Posterior vena cava (tissue), 2 donors: ENCODE results near the gene BNIP5. TPM values are rescaled to one million over a fixed set of nuclear protein-coding genes. Genes with fewer than 3 reads are reported as not detected.
"Not testable (repeated sequence)": the region's sequence is repeated elsewhere in the genome, so short reads cannot be mapped to it uniquely, and the experiment has no call there.

ENCODE experiments used
- DNase-seq: peaks from one replicate; pipeline ENCODE4 v3.0.0-alpha.2; 2020; ENCODE audit warnings: low spot score
- intact Hi-C, 2 donors: fragments of 100-400 bp; cut with DNase I; formaldehyde crosslinking; loops; one replicate each; pipeline versions ENCODE4 v1.14.1 to v1.14.2; 2022 to 2023
- total RNA-seq, 2 donors: library from RNA; stranded (reverse); fragmentation: NEBNext Ultra II Directional; extraction: Animal tissue kit (Norgen Biotek cat#: 25700); gene quantifications; one replicate each; pipeline ENCODE4 v1.2.1, GENCODE V29; 2021
- donor health status: DM: yes; HTN: yes; CAD: no.
- donor health status: DM: yes; HTN: yes; CAD: no.

The BNIP5 gene
- total RNA-seq, 2 donors from 2014 or later = not detected

DNA sequence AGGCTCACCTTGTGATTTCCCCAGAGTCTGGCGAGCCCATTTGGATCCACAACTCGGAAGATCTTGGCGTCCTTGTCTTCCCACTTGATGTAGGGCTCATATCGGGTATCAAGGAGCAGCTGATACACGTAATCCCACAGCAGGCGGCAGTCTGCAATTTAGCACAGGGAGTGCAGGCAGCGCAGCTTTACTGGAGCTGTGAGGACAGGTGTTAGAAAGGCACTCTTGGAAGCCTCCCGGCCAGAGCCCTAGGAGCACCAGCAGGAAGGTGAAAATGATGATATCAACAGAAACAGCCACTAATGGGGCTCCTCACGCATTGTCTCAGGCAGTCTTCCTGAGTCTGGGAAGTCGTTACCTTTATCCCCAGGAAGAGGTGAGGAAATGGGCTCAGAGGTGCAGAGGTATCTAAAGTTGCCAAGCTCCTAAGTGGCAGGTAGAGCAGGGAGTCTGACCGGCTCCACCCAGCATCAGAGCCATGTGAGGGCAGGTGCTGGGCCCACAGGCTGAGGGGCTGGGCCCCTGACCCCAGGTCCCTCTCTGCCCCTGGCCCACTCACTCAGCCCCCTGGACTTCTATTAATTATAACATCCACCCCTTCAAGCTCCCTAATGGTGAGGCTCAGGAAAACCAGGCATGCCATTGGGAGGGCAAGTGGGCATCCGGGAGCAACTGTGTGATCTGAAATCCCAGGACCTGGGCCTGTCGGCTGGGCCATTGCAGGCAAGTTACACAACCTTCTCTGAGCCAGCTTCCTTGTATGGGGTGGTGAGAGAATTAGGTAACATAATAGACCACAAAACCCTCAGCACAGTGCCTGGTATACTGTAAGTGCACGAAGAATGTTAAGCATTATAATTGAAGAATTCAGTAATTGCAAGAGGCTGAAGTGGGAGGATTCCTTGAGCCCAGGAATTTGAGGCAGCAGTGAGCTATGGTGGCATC is 32.5 kb upstream of the BNIP5 start:
- peak; percentile 73 for DNase-seq
- intact Hi-C loops = loop anchor here in 1 of 2 donors (10.0 kb wide), 2 partner anchors 64 to 244 kb away; no protein-coding TSS in a partner anchor

DNA sequence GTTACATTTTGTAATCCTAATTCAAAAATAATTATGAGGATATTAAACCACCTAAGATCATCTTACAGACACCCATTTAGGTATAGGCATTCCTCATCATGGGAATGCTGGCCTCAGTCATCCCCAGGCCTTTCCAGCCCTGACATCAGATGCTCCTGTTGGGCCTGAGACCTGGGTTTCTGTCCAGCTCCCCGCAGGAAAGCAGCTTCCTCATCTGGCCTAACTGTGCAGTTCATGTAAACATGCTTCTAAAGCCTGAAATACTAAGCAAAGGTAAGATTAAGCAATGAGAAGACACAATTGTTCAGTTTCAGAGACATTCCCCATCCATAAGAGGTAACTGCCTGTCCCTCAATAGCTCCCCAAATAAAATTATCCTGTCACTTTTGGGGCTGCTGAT is 31.7 kb upstream of the BNIP5 start:
- intact Hi-C loops = loop anchor here in 1 of 2 donors (10.0 kb wide), 2 partner anchors 64 to 244 kb away; no protein-coding TSS in a partner anchor

DNA sequence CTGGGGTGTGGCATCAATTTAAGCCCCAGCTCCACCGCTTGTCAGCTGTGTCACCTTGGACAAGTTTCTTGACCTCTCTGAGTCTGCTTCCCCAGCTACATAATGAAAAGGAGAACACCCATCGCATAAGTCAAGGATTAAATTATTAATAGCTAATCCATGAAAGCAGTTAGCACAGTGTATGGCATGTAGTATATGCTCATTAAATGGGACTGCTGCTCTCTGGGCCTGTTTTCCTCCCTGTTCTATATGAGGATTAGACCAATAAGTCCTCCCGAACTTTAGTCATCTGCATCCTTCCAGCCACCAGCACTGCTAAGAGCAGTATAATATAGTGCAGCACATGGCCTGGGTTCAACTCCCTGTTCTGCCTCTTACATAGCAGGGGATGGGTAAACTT is 31.1 kb upstream of the BNIP5 start:
- DNase-seq = peak; percentile 16
- intact Hi-C loops = loop anchor here in 1 of 2 donors (10.0 kb wide), 2 partner anchors 63 to 243 kb away; no protein-coding TSS in a partner anchor

More for the DNA sequence above, 31.7 kb upstream of the BNIP5 start:
- DNase-seq = peak; percentile 35

DNA sequence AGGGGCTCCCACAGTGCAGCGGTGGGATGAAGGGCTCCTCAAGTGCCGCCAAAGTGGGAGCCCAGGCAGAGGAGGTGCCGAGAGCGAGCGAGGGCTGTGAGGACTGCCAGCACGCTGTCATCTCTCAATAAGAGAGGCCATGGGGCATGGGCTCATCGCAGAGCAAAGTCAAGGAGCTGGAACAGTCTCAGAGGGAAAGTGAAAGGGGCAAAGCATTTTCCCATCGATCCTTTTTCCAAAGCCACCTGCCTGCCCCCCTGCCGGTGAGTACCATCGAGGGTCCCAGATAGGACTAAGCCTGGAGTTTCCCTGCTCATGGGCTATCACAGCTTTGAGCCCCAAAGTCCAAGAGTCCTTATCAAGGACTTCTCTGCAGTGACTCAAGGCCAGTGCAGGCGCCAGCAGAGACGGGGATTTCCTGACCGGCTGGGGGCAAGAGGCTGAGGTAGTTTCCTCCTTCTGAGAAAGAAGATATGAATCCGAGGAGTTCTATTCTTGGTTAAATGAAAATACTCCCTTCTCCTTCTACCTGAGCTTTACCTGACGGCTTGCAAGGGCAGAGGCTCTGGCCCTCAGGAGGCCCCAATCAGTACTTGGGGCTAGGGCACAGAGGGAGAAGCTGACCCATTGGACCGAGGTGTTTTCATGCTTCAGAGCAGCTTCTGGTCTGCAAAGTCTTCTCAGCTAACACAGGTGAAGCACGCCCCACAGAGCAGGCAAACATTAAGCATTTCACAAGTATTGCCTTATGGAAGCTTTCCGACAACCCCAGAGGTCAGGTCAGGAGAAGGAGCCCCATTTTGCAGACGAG is 28.2 kb upstream of the BNIP5 start:
- intact Hi-C loops = loop anchor here in 1 of 2 donors (10.0 kb wide), 2 partner anchors 60 to 240 kb away; no protein-coding TSS in a partner anchor

DNA sequence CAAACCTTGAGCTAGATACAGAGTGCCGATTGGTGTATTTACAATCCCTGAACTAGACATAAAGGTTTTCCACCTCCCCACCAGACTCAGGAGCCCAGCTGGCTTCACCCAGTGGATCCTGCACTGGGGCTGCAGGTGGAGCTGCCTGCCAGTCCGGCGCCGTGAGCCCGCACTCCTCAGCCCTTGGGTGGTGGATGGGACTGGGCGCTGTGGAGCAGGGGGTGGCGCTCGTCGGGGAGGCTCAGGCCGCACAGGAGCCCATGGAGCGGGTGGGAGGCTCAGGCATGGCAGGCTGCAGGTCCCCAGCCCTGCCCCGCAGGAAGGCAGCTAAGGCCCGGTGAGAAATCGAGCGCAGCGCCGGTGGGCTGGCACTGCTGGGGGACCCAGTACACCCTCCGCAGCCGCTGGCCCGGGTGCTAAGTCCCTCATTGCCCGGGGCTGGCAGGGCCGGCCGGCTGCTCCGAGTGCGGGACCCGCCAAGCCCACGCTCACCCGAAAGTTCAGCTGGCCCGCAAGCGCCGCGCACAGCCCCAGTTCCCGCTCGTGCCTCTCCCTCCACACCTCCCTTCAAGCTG is 27.5 kb upstream of the BNIP5 start:
- DNase-seq = peak; percentile 68
- intact Hi-C loops = loop anchor here in 1 of 2 donors (10.0 kb wide), 2 partner anchors 59 to 239 kb away; no protein-coding TSS in a partner anchor

More for the DNA sequence above, 28.2 kb upstream of the BNIP5 start:
- DNase-seq = peak; percentile 71

DNA sequence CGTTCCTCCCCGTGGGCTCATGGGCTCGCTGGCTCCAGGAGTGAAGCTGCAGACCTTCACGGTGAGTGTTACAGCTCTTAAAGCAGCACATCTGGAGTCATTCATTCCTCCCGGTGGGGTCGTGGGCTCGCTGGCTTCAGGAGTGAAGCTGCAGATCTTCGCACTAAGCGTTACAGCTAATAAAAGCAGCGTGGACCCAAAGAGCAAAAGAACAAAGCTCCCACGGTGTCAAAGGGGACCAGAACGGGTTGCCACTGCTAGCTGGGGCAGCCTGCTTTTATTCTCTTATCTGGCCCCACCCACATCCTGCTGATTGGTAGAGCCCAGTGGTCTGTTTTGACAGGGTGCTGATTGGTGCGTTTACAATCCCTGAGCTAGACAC is 26.7 kb upstream of the BNIP5 start:
- intact Hi-C loops = loop anchor here in 1 of 2 donors (10.0 kb wide), 2 partner anchors 59 to 239 kb away; no protein-coding TSS in a partner anchor
- not testable (repeated sequence) for DNase-seq

DNA sequence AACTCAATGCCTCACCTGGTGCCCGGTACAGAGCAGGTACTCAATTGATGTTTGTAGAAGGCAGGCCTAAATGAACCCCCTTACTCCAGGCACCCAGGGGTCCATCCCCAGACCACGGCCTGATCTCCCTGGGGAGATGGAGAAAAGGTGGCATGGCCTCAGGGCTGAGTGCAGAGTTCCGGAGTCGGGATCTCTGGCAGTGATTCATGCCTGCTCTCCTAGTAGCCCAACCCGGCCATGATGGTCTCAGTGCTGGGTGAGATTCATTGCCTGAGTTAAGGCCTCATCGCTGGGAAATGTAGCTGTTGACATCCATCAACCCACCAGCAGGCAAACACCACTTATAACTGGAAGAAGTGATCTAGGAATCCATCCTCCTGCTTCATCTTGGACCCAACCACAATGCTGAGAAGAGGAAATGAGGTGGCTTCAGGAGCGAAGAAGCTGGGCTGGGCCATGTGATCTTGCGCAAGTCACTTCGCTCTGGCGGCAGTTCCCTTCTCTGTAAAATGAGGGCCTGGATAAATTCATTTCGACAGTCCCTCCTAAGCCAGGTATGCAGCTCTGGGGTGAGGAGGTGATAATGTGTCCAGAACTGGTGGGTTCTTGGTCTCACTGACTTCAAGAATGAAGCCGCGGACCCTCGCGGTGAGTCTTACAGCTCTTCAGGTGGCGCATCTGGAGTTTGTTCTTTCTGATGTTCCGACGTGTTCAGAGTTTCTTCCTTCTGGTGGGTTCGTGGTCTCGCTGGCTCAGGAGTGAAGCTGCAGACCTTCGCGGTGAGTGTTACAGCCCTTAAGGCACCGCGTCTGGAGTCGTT is 26.1 kb upstream of the BNIP5 start:
- peak; percentile 69 for DNase-seq

DNA sequence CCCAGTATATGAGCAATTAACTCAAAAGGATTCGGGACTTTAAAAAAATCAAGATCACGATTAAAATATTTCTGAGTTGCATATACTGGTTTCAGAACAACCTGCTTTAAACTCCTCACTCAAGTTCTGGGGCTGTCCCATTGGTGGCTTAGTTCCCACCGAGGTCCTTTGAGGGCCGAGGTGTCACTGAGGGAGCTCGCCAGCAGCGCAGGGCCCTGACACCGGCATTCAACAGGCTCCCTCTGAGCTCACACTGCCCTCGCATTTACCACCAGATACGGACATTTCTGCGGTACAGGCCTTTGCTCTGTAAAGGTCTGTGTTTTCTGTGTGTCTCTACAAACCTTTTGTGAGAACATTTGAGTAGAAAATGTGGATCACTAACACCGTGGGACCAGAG is 24.4 kb upstream of the BNIP5 start:
- peak; percentile 2 for DNase-seq
- intact Hi-C loops = loop anchor here in 1 of 2 donors (10.0 kb wide), 2 partner anchors 56 to 236 kb away; no protein-coding TSS in a partner anchor

More for the DNA sequence above, 26.1 kb upstream of the BNIP5 start:
- intact Hi-C loops = loop anchor here in 1 of 2 donors (10.0 kb wide), 2 partner anchors 58 to 238 kb away; no protein-coding TSS in a partner anchor

DNA sequence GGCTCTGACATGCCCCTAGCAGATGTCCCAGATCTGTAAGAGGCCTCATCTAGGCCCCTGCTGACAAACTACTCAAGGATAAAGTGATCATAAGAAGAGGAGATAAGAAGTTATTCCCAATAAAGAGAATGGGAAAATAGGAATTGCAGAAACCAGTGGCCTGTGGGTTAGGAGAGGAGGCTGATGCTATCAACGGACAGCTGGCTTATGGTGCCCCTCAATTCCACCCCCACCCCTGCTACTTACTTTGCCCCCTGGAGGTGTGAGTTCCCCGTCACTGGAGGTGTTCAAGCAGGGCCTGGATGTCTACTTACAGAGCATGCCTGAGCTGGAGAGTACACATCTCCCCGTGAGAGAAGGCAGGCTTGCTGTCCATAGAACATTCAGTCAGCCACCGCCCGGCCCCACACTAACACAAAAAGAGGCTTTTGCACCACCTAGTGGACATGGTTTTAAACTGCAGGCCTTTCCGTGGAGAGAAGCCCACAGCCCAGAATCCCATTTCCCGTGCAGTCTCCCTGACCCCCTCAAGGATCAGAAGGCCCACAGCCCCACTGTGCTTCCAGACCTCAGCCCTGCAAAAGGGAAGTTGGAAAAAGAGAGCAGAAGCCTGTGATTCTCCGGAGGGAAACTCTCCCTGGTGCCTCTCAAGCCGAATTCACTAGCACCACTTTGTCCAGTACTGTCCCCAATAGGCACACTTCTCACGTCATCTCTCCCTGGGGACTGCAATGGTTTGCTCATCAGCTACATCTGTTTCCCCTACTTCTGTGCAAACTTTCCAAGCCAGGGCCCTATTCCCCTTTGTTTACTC is 23.8 kb upstream of the BNIP5 start:
- intact Hi-C loops = loop anchor here in 1 of 2 donors (10.0 kb wide), 2 partner anchors 56 to 236 kb away; no protein-coding TSS in a partner anchor
- peak; percentile 91 for DNase-seq

DNA sequence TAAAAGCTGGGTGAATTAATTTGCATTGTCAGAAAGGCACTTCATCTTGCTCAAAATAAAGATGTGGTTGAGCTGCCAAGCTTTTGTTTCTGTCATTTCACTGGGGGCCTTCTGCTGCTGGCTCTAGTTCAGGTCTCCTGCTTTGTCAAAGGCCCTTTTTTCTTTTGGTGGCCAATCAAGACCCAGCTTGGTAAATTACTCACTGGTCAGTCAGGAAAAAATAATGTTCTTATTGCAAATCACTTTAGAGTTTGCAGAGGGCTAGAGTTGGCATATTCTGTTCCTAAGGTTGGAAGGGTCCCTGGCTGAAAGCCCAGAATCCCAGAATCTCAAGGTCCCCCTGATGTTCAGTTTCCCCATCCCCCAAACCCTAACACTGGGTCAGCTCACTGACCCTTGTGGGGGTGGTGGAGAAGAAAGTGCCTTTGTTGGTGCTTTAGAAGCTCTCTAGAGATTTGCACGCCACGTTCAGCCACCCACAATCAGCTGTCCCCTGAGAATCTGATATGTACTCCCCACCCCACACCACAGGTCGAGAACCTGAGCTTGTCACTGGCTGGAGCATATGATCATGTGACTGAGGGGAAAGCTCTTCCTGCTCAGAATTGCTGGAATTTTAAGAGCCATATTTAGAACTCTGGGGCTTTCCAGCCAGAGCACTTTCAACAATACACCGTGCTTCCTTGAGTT is 21.7 kb upstream of the BNIP5 start:
- peak; percentile 32 for DNase-seq
- intact Hi-C loops = loop anchor here in 1 of 2 donors (5.0 to 10.0 kb wide), 2 partner anchors 56 to 234 kb away; no protein-coding TSS in a partner anchor

DNA sequence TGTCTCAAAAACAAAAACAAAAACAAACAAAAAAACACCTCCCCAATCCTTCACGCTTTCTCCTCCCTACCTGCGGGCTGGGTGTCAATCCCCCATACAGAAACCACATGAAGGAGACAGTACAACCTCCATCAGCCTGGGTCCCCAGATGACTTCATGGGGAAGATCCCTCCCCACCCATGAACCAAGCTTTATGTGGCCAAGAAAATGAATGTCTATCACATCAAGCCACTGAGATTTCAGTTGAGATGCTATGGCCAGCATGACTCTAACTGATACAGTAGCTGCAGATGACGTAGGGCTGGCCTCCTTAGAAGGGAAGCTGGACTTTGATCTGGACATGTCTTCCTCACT is 21.2 kb upstream of the BNIP5 start:
- DNase-seq = peak; percentile 24
- intact Hi-C loops = loop anchor here in 1 of 2 donors (5.0 to 10.0 kb wide), 2 partner anchors 56 to 233 kb away; no protein-coding TSS in a partner anchor

DNA sequence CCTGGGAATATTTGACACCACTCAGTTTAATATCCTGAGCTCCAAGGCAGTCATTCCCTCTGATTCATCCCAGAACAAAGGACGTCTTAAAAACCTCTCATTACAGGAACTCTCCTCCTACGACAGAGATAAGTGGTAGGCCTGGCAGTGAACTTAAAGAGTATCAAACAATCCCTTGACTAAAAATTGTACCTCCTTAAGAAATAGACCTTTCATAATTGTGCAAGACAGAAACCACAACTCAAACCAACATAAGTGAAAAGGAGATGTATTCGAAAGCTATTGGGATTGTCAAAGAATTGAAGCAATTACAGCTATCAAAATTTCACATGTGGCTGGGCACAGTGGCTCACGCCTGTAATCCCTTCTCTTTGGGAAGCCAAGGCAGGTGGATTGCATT is 19.1 kb upstream of the BNIP5 start:
- intact Hi-C loops = loop anchor here in 1 of 2 donors (5.0 to 10.0 kb wide), 2 partner anchors 54 to 231 kb away; no protein-coding TSS in a partner anchor
- DNase-seq = no peak

DNA sequence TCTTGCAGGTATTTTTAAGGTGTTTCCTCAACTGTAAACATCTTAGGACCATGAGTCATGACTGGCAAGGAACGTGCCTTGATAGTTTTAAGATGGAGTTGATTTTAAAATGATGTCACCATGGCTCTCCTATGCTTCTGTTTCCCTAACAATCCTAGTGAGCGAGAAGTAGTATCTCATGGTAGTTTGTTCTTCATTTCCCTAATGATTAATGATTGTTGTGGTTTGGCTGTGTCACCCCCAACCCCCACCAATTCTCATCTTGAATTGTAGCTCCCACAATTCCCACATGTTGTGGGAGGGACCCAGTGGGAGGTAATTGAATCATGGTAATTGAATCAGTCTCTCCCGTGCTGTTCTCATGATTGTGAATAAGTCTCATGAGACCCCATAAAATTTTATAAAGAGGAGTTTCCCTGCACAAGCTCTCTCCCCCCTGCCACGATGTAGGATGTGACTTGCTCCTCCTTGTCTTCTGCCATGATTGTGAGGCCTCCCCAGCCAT is 16.8 kb upstream of the BNIP5 start:
- DNase-seq = no peak
- intact Hi-C loops = loop anchor here in 1 of 2 donors (10.0 kb wide), 1 partner anchor 229 kb away; no protein-coding TSS in a partner anchor

DNA sequence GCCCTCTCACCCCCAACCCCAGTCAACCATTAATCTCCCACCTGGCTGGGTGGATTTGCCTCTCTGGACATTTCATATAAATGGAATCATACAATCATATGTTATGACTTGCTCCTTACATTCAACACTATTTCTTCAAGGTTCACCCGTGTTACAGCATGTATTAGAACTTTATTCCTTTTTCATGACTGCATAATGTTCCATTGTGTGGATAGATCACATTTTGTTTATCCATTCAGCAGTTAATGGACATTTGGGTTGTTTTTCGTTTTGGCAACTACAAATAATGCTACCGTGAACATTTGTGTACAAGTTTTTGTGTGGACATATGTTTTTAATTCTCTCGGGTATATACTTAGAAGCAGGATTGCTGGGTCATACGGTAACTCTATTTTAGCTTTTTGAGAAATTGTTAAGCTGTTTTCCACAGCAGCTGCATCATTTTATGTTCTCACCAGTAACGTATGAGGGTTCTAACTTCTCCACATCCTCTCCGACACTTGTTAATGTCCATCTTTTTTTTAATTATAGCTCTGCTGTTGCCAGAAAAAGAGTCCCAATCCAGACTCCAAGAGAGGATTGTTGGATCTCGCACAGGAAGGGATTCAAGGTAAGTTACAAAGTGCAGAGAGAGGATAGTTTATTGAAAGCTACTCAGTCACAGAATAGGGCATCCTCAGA is 15.9 kb upstream of the BNIP5 start:
- intact Hi-C loops = loop anchor here in 1 of 2 donors (10.0 kb wide), 1 partner anchor 228 kb away; no protein-coding TSS in a partner anchor
- DNase-seq = peak; percentile 32
